C4-2B (cell line): ENCODE data around the gene MMADHC.

Experiments
- ZFX ChIP-seq: fragments of 450-650 bp; IDR thresholded peaks from 2 replicates; pipeline ENCODE4 v1.6.1; 2017
- TF ChIP-seq, protein P1 (sequence below): fragments of 450-650 bp; conservative IDR thresholded peaks from 2 replicates; pipeline ENCODE4 v1.5.1; 2017; ENCODE audit warnings: mild to moderate bottlenecking

DNA sequence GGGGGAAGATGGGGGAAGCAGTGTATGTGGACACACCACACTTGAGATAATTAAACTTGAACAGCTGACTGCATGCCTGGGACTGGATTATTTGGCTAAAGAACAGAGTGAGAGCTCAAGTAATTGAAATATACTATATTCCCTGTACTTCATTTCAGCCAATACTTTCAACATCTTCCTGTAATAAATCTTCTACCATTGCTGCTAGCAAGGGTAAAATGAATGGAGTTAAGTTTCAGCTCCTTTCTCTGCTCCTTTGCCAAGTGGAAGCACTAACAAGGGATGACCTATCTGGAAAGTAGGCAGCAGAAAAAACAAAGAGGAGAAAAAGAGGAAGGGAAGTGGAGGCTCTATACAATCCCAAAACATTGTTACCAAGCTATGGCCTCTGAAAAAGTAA is 50.9 kb downstream of the MMADHC start:
- TF ChIP-seq, protein P1, sequence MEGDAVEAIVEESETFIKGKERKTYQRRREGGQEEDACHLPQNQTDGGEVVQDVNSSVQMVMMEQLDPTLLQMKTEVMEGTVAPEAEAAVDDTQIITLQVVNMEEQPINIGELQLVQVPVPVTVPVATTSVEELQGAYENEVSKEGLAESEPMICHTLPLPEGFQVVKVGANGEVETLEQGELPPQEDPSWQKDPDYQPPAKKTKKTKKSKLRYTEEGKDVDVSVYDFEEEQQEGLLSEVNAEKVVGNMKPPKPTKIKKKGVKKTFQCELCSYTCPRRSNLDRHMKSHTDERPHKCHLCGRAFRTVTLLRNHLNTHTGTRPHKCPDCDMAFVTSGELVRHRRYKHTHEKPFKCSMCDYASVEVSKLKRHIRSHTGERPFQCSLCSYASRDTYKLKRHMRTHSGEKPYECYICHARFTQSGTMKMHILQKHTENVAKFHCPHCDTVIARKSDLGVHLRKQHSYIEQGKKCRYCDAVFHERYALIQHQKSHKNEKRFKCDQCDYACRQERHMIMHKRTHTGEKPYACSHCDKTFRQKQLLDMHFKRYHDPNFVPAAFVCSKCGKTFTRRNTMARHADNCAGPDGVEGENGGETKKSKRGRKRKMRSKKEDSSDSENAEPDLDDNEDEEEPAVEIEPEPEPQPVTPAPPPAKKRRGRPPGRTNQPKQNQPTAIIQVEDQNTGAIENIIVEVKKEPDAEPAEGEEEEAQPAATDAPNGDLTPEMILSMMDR: no peak
- no peak for TF ChIP-seq ZFX
